ENCODE measurements around the gene CARHSP1.
"Not testable (repeated sequence)": the region's sequence is repeated elsewhere in the genome, so short reads cannot be mapped to it uniquely, and the experiment has no call there.

DNA sequence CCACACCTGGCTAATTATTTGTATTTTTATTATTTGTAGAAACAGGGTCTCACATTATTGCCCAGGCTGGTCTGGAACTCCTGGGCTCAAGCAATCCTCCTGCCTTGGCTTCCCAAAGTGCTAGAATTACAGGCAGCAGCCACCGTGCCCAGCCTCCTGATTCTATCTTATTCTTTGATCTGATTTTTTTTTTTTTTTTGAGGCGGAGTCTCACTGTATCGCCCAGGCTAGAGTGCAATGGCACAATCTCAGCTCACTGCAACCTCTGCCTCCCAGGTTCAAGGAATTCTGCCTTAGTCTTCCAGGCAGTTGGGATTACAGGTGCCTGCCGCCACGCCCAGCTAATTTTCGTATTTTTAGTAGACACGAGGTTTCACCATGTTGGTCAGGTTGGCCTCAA is 6.5 kb upstream of the CARHSP1 start:
- not testable (repeated sequence) for TF ChIP-seq POLR2A (IDR thresholded peaks at IDR 0.05; ENCODE audit: low read length); GATA1 (IDR thresholded peaks at IDR 0.05; ENCODE audit: low read depth, low read length)
